Measurements from ENCODE around the gene WDHD1.
"Not testable (repeated sequence)": the region's sequence is repeated elsewhere in the genome, so short reads cannot be mapped to it uniquely, and the experiment has no call there.

Gene WDHD1

GRCh38 chr14:55026793-55027561 is at the start of gene WDHD1, which contains the start of gene SOCS4:
Gene WDHD1, minus strand, starts transcription at chr14:55027099. Its CDS starts 312 bp downstream, at chr14:55026787.
Gene SOCS4, plus strand, starts transcription at chr14:55027236. Its CDS starts 15,806 bp downstream, at chr14:55043042.
- peak; percentile 75 to 89 for DNase-seq

DNA sequence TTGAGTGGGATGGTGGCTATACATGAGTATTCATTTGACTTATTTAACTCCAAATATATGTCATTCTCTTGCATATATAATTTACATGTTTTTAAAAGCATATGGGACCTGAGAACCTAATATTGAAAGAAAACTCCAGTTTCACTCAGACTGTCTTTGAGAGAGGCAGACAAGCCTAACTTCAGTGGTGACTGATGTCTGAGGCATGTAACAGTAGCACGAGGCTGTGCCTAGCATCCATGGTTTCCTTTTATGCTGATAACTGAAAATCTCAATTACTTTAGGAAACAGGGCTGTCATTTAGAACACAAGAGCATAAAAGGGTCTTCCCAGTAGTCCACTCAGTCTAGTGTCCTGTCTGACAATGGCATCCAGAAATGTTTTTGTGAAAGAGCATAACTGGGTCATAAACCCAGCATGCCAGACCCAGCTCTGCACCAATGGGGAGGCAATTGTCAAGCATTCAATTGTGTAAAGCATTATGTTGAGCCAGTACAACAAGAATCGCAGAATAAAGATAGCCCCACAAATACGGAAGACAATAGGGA is 48.8 kb upstream of the WDHD1 start:
- DNase-seq: no peak

- no peak for DNase-seq
Observed at GRCh38 chr14:55074662-55075061, 47.8 kb upstream of the WDHD1 start.

DNA sequence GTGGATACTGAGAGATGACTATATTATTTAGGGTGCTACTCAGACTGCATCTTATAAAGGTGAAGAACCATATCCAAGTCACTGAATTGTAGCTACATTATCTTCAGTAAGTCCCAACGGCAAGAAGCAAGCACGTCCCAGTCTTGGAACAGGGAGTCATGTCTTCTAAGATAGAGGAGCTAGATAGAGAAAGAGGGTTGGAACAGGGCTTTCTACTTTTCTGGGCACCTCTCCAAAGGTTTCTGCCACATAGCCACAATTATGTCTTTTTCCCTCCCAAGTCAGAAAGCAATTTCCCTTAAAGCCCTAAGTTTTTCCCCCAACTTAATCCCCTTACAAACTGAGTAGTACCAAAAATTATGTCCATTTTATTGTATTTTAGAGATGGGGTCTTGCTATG is 47.0 kb upstream of the WDHD1 start:
- DNase-seq: no peak

GRCh38 chr14:55071870-55072640 is 45.2 kb upstream of the WDHD1 start:
- no peak for DNase-seq

DNA sequence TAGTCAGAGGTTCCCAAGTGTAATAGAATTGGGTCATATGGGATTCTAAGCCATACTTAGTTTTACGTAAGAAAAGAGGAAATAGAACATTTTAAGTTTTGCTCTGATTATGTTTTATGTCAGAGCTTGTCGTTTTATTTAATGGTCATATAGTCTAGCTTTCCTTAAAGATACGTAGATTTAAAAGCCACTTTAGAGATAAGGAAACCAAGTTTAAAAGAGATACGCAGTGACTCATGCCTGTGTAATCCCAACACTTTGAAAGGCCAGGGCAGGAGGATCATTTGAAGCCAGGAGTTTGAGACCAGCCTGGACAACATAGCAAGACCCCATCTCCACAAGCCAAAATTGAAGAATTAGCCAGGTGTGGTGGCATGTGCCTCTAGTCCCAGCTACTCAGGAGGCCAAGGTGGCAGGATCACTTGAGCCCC is 44.1 kb upstream of the WDHD1 start:
- no peak for DNase-seq

DNA sequence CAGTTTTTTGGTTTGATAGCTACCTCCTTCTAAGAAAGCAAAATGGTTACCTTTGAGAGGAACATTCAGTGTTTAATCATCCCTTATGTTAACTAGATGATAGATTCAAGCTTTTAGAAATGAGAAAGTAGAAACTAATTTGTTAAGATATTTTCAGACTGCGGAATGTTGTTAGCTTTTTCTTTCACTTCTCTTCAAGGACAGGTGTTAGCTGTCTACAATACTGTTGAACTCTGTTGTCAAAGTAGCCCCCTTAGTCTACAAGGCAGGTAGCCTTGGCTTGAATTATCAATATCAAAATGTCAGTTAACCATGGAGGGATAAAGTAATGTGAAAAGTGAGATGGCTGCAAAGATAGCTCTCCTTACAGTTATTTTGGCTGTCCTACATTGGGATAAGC is 39.3 kb upstream of the WDHD1 start:
- no peak for DNase-seq

GRCh38 chr14:55065411-55065810 is 38.5 kb upstream of the WDHD1 start:
- DNase-seq: no peak

DNA sequence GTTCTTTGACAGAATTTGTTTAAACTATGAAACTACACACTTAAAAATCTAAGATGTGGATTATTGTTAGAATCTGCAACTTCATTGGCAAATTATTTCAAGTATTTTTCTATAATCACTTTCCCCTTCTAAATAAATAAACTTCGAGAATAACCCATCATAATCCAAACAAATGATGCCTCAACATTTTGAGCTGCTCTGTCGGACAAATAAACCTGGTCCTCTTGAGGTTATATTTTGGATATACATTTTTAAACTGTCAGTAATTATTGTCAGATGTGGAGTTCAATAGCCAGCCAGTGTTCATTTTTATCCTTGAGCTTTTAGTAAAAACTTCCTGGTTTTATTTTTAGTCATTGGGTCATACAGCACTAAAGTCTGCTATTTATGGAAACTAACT is 38.0 kb upstream of the WDHD1 start:
- DNase-seq: not testable (repeated sequence)

- no peak for DNase-seq
Observed at GRCh38 chr14:55062517-55063351, 35.8 kb upstream of the WDHD1 start.

DNA sequence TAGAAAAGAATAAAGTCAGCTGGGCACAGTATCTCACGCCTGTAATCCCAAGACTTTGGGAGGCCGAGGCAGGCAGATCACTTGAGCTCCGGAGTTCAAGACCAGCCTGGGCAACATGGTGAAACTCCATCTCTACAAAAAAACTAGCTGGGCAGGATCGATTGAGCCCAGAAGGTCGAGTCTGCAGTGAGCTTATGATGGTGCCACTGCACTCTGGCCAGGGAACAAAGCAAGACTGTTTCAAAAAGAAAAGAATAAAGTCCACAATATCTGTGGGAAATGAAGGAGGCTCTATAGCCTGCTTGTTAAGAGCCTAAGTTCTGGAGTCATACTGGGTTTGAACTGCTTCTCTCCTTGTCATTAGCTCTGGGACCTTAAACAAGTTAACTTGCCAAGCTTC is 32.4 kb upstream of the WDHD1 start:
- no peak for DNase-seq

- DNase-seq: no peak
Observed at GRCh38 chr14:55057919-55058318, 31.0 kb upstream of the WDHD1 start.

- no peak for DNase-seq
Observed at GRCh38 chr14:55054098-55054497, 27.2 kb upstream of the WDHD1 start.

- DNase-seq: no peak
Observed at GRCh38 chr14:55053500-55053899, 26.6 kb upstream of the WDHD1 start.

GRCh38 chr14:55053018-55053417 is 26.1 kb upstream of the WDHD1 start:
- no peak for DNase-seq

DNA sequence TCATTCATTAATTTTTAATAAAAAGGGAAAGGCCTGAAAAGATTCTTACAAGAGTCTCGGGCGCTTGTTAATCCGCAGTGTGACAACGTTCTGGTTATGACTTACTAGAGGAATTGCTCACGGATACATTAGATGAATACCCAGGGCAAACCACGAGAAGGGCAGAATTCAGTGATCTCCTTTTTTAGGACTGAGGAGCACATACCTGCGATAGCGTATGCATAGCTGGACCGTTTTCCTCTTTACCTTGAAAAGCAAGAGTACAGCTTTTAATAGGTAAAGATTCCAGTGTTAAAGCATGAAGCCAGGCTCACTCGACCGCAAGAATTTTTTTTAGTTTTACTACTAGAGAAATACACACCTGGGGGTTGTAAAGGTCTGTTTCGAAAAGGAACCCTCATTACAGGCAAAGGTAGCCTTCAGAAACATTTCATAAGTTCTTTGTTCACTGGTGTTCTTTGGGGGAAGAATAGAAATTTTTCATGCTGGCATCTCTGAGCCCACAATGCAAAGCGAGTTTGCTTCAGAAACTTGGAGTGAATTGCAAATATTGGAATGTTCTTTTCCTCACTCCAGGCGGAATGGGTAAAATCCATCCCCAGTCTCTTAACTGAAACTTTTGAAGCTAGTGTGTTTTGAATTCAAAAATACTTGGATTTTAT is 25.5 kb upstream of the WDHD1 start:
- DNase-seq: no peak

- DNase-seq: peak; percentile 84 to 89
Observed at GRCh38 chr14:55051423-55052268, 24.7 kb upstream of the WDHD1 start, which contains the start of gene MAPK1IP1L. Gene MAPK1IP1L, plus strand, starts transcription at chr14:55051647. Its CDS starts 10,037 bp downstream, at chr14:55061684.

- no peak for DNase-seq
Observed at GRCh38 chr14:55051165-55051422, 24.2 kb upstream of the WDHD1 start.

GRCh38 chr14:55048900-55049436 is 22.1 kb upstream of the WDHD1 start:
- no peak for DNase-seq

- no peak for DNase-seq
Observed at GRCh38 chr14:55047301-55048053, 20.6 kb upstream of the WDHD1 start.
